HG02885 (cell line): ENCODE results near the gene ANKRD26.
"Not testable (repeated sequence)": the region's sequence is repeated elsewhere in the genome, so short reads cannot be mapped to it uniquely, and the experiment has no call there.

Experiments used
- ATAC-seq: cut with Tn5 transposase; IDR thresholded peaks from one replicate; pipeline ENCODE4 v1.9.1; 2021; ENCODE audit warnings: mild to moderate bottlenecking; ENCODE audit not compliant: unreplicated experiment, poor library complexity

ANKRD26 gene

DNA sequence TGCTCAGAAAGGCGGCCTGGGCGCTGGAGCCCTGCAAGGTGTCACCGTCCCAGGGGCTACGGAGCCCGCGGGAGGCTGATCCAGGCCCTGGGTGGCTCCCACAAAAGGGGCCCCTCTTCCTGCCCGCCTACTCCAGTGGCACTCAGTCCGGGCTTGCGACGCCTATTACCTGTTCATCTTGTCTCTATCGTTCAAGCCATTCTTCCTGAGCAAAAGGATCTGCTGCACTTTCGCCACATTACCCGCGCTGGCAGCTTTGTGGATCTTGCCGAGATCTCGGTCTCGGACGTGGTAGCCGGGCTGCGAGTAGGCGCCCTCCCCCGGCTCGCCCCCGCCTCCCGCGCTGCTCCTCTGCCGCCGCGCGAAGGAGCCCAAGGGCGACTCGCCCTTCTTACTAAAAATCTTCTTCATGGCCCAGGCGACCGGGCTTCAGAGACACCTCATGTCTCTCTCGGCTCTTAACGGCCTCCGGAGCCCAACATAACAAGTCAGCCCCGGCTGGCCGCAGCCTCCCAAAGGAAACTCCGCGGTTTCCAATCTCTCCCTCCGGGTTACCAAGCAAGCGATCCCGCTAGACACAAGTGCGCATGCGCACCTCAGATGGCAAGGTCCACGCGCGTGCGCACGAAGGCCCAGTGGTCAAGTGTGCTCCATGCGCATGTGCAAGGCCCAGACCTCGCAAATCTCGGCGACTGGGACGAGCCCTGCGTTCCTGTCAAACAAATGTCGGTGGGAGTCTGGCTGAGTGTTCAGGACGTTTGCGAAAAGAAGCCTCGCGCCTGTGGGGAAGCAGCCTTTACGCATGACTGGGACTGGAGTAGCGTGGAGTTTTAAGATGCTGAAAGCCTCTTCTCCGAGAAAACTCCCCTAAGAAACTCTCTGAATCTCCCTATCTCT lies at the start of gene ANKRD26:
TSS of gene ANKRD26 (minus strand) at position 579 of the 897 bp plus-strand sequence. CDS start at position 411, 168 bp downstream.
- ATAC-seq = peak; percentile 77

DNA sequence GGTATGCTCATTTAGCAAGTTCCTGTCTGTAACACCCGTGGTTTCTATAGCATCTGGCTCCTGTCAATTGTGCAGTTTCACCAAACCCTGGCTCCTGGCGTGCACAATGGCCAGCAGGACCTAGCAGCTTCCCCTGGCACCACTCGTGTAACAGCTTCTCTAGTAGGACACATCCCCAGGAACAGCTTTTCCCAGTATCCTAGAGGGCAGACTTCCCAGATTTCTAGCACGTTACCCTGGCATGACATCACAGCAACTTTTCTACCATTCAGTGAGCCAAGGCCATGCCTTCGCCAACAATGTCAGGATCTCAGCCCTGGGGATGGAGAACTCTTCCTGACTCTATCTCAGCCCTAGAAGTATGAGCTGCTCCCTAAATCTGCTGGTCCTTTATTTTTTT lies 47.4 kb upstream of the ANKRD26 start:
- no peak for ATAC-seq

DNA sequence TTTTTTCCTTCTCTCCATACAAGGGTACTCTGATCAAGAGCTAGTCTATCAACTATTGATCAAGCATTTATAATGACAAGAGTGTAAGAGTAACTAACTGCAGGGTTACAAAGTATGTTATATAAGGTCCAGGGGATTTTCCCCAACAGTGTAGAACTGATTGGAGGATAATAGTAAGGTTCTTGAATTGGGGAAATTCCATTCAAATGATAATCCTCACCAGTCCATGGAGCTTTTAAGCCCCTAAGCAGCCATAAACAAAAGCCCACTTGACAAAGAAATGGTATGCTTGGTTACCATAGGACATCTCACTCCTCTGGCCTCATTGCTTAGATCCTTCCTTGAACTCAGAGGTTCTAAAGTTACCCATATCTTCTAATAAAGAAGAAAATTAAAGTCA lies 45.6 kb upstream of the ANKRD26 start:
- no peak for ATAC-seq

- ATAC-seq = no peak
Observed at GRCh38 chr10:27143686-27144085, 43.4 kb upstream of the ANKRD26 start.

DNA sequence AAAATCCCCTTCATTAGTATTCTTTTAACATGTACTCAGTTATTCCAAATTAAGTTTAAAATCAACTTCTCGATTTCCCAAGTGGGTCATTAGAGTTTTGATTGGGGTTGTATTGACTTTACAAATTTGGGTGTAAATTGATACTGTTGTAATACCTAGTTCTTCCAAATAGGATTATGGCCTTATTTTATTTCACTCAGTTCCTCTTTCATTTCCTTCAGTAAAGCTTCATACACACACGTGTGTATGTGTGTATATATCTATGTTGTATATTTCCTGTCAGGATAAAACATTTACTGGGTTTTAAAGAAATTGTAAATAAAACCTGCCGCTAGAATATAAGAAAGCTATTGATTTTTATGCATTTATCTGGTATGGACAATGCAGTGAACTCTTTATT lies 38.0 kb upstream of the ANKRD26 start:
- no peak for ATAC-seq

- ATAC-seq = no peak
Observed at GRCh38 chr10:27134371-27134770, 34.1 kb upstream of the ANKRD26 start.

DNA sequence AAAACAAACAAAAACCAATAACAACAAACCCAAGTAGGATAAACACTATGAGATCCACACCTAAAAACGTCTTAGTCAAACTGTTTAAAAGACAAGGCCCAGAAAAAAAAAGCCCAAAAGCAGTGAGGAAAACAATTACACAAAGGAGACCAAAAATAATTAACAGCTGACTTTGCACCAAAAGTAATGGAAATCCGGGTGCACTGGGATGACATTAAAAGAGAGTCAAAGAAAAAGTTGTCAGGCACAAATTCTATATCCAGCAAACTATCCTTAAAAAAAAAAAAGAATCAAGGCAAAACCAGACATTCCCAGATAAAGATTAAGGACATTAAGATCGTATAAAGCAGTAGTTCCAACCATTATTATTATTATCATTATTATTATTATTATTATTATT lies 7.9 kb upstream of the ANKRD26 start:
- ATAC-seq = no peak

GRCh38 chr10:27104919-27105318 lies 4.6 kb upstream of the ANKRD26 start:
- ATAC-seq = no peak

DNA sequence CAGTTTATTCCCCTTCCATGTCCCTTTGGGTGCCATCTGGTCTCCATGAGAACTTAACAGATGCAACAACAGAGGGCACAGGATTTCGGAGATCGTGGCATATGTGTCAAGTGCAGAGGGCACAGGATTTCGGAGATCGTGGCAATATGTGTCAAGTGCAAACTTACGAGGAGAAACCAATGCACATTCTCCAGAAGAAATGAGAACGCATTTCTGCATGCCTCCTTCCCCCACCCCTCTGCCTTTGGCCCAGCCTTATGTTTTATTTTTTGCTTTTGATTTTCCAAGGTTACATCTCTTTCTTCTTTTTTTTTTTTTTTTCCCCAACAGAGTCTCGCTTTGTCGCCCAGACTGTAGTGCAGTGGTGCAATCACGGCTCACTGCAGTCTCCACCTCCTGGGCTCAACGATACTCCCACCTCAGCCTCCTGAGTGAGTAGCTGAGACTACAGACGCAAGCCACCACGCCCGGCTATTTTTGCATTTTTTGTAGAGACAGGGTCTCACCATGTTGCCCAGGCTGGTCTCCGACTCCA lies 586 bp upstream of the ANKRD26 start:
- no peak for ATAC-seq

DNA sequence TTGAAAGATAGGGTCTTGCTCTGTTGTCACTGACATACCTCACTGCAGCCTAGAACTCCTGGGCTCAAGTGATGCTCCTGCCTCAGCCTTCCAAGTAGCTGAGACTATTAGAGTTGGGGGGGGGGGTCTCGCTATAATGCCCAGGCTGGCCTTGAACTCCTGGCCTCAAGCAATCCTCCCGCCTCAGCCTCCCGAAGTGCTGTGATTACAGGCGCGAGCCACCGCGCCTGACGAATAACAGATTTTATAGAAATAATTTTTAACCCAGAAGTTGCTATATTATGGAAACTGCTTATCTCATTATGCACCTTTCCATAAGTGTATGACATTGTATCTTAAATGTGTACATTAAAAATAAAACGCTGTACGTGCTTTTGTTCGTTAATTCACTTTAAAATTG lies 846 bp downstream of the ANKRD26 start:
- ATAC-seq = no peak

DNA sequence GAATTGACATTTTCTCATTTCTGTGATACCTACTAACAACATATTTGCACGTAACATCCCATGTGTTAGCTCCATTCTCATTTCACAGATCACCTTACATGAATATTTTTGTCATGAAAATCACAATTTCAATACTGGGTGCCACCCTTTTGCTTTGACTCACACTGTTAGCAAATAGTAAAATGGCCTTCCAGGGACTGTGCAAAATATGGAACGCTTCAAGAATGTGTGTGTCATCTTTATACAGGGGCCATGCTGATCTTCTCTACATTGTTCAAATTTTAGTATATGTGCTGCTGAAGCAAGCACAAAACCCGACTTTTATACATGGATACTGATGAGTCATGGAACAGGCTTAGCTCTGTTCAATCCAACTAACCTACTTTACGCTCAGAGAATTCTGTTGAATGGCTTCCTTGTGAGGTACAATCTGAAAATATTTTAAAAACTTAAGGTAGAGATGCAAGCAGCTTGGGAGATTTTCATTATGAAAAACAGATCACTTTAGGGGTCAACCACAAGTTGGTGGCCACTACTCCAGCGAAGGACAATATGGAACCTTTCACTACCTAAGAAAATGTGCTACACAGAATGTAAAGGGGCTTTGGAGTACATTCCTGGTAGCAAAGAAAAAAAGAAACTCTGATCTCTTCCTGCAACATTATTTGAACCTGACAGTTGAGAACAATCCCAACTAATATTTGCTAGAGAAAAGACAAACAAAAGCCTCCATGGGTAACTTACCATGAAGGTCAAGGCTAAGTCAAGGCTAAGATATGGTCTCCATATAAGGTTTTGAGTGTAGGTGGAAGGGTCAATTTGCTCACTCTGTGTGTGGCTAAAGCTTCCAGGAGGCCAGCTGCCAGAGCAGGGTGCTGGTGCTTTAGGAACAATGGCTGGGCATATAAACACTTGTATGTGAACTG lies 11.9 kb downstream of the ANKRD26 start:
- ATAC-seq = no peak

- no peak for ATAC-seq
Observed at GRCh38 chr10:27072436-27073114, 27.7 kb downstream of the ANKRD26 start.

GRCh38 chr10:27068217-27068891 lies 31.9 kb downstream of the ANKRD26 start:
- no peak for ATAC-seq

DNA sequence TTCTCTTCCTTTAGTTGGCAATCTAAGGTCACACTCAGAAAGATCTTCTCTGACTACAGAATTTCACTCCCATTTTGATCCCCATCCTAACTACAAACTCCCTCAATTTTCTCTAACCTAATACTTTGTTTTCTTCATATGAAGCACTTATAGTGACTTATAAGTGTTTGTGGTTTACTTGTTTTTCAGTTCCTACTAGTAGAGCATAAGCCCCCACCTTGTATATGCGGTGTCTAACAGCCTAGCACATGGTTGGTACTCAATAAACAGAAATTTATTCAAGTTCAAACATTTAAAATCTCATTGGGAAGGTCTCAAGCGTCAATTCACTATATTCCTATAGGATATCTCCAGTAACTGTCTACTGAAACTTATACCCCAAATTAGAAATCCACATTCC lies 35.2 kb downstream of the ANKRD26 start:
- no peak for ATAC-seq

DNA sequence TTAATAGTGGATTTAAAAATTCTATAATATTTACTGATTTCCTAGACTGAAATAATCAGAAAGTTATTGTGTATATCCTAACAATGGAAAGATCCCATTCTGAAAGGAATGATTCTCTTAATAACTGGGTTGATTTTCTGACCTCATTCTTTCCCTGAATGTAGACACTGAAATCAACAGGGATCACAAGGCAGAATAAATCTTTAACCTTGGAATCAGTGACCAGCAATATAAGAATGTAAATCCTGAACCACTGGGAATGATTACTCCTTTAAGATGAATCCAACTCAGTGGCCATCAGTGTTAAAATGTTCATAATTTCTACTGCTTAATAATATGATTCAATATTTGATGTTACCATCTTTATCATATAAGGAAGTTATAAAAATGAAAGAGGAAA lies 47.6 kb downstream of the ANKRD26 start:
- no peak for ATAC-seq

- ATAC-seq = not testable (repeated sequence)
Observed at GRCh38 chr10:27045247-27045646, 55.0 kb downstream of the ANKRD26 start.

GRCh38 chr10:27041196-27041595 lies 59.1 kb downstream of the ANKRD26 start:
- ATAC-seq = no peak

- ATAC-seq = no peak
Observed at GRCh38 chr10:27038168-27038567, 62.1 kb downstream of the ANKRD26 start.

DNA sequence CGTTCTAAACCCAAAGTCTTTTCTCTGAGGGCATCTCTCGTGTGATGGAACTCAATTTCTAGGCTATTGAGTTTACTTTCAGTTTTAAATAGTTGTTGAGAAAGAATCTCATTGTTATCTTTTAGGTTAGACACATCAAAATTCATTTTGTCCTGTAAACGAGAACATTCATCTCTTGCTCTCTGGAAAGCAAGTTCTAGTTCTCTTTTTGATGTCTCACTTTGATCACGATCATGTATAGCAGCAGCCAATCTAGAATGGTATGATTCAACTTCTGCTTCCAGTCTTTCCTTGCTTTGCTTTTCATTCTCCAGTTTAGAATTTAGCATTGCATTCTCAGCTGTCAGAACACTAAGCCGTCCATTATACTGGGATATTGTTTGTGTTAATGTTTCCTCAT lies 65.1 kb downstream of the ANKRD26 start:
- no peak for ATAC-seq

- peak; percentile 56 for ATAC-seq
Observed at GRCh38 chr10:27030060-27030459, 70.2 kb downstream of the ANKRD26 start.
